Measurements from ENCODE around the gene SFSWAP.
"Not testable (repeated sequence)": the region's sequence is repeated elsewhere in the genome, so short reads cannot be mapped to it uniquely, and the experiment has no call there.

The SFSWAP gene

GRCh38 chr12:131703161-131703560, 7.7 kb upstream of the SFSWAP start:
- DNase-seq, result no peak

GRCh38 chr12:131704509-131704908, 6.4 kb upstream of the SFSWAP start:
- DNase-seq, result no peak

GRCh38 chr12:131706709-131707108, 4.2 kb upstream of the SFSWAP start:
- not testable (repeated sequence) for DNase-seq

DNA sequence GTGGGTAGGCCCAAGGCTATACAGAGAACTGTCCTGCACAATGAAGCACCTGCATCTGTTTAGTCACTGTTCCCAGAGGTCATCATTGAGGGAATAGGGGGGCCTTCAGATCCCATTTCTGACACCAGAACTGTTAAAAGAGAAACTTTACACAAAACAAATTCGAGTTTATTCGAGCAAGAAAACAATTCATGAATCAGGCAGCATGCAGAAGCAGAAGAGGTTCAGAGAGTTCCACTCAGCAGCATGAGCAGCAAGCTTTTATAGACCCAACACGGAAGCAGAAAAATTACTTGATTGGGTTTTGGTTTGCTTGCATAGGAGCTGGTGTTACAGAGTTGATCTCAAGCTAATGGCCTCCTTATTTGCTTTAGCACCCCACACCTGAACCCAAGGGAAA, 1.7 kb upstream of the SFSWAP start:
- DNase-seq, result no peak

- no peak for DNase-seq
Observed at GRCh38 chr12:131711551-131712205, 788 bp downstream of the SFSWAP start.

- DNase-seq, result no peak
Observed at GRCh38 chr12:131713349-131713748, 2.5 kb downstream of the SFSWAP start.

GRCh38 chr12:131714759-131715158, 3.9 kb downstream of the SFSWAP start:
- no peak for DNase-seq

- DNase-seq, result no peak
Observed at GRCh38 chr12:131716282-131716681, 5.4 kb downstream of the SFSWAP start.

DNA sequence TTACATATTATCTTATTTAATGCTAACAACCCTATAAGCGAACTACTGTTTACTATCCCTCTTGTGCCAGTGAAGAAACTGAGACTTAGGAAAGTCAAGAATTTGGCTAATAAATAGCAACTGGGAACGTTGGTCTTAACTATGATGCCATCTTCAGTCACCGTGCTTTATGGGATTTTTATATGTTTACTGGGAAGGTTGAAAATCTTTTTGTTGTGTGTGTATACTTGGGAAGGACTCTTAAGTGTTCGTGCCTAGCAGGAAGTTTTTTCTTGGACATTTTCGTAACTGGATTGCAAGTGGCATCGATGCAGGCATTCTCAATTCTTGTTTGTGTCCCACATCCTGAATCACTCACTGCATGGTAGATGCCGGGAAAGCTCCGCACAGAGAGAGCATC, 9.4 kb downstream of the SFSWAP start:
- DNase-seq, result no peak

- DNase-seq, result no peak
Observed at GRCh38 chr12:131720921-131721320, 10.0 kb downstream of the SFSWAP start.

DNA sequence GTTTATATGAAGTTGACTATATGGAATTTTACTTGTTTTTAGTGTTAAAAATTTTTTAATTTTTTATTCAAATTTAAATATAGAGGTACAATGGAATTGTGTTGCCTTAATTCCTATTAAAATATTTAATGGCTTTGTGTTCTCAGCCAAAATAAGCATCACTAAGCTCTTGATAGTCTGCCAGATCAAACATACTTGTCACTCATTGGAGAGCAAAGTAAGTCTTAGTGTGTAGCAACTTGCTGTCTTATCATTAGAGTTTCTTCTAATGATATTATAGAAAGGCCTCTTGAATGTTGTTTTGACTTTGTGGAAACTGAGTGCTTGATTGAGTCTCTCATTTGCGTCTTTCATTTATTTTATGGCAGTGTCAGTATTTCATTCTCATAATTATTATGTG, 10.7 kb downstream of the SFSWAP start:
- no peak for DNase-seq

DNA sequence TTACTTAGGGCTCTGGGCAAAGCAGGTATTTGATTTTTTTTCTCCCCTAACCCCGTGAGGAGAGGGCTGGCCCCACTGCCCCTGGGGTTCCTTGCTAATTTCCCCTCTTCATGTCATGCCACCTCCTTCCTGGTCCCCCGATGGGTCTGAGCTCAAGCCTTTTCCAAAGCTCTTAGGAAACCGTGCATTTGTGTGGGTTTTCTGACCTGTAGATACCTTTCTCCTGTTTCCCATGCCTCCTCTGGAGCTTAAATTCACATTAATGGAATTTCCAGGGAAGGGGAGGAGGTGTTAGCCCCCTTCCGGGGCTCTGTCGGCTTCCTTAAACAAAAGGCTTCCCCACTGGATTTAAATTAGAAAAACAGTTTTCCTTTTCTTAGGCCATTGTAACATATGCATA, 12.6 kb downstream of the SFSWAP start:
- DNase-seq, result no peak

DNA sequence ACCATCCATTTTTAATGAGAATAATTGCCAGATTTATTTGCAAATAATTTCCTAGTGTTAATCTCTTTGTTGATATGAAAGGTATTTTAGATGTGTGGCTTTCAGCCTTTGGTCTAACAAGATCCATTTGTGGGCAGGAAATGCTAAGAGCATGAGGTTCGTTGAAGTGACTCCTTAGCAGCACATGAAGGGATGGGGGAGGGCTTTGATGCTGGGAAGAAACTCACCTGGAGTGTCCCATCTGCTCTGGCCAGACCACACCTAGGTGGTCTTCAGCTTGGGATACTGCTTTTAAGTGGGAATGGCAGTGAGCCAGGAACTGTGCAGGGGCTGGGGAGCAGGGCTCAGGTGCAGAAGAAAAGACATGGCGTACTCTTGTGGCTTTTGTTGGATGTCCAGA, 13.6 kb downstream of the SFSWAP start:
- no peak for DNase-seq

- DNase-seq, result no peak
Observed at GRCh38 chr12:131725503-131725902, 14.6 kb downstream of the SFSWAP start.

DNA sequence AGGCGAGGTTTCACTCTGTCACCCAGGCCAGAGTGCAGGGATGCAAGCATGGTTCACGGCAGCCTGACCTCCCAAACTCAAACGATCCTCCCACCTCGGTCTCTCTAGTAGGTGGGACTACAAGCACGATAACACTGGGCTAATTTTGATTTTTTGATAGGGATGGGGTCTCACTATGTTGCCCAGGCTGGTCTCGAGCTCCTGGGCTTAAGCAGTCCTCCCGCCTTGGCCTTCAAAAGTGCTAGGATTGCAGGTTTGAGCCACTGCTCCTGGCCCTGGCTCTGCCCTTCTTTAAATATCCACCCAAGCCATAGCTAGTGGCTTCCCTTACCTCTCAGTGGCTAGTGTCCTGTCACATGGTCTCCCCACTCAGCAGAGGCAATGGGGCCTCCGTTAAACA, 17.8 kb downstream of the SFSWAP start:
- no peak for DNase-seq

DNA sequence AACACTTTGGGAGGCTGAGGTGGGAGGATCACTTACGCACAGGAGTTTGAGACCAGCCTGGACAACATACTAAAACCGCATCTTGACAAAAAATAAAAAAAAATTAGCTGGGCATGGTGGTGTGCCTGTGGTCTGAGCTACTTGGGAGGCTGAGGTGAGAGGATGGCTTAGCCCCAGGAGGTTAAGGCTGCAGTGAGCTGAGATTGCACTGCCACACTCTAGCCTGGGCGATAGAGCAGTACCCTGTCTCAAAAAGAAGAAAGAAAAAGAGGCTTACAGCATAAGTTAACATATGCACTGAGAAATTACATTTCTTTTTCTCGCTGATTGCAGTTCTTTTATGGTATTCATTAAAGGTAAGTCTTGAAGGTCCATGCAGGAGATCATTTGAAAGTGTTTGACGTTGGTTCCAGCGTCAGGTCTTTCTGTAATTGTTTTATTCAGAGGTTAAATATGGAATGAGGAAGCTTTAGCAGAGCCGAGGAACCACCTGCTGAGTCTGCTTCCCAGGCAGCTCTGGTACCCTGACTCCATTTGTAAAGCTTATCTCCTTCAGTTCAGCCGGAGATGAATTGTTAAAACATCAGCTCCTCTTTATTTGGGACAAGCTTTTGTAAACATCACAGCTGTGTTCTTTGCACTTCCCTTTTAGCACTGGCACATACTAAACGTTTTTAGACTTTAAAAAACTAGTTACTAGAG, 18.5 kb downstream of the SFSWAP start:
- no peak for DNase-seq

- DNase-seq, result no peak
Observed at GRCh38 chr12:131732996-131733615, 22.2 kb downstream of the SFSWAP start.

GRCh38 chr12:131733874-131734273, 23.0 kb downstream of the SFSWAP start:
- DNase-seq, result no peak

DNA sequence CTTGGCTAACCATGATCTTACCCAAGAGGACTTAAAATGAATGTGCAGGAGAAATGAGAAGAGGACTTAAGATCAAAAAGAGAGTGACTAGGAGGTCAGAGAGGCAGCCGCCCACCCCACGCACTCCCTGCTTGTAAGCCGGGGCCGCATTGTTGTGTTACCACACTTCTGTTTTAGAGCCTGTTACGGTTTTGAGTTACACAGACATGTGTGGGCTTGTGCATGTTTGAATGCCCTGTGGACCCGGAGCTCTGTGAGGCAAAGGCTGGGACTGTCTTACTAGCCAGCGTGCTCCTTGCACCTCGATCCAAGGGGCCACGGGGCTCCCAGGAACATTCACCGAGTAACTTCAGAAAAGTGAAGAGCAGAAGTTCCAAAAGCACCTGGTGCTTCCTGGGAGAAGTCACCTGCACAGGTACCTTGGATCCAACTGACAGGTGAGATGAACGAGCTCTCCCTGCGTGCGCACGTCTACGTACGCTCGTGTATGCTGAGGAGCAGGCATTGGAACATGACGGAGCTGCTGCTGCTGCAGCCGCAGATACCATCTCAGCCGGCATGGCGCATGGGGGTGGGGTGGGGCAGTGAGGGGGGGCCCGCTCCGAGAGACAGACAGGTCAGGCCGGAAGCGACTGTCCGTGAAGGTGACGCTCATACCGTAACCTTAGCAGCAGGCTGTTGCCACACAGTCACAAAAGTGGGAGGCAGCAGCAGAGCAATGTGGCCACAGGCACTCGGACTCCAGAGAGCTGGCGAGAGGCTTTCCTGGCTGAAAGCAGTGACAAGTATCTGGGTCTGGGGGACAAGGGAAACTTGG, 23.7 kb downstream of the SFSWAP start:
- no peak for DNase-seq

- DNase-seq, result no peak
Observed at GRCh38 chr12:131735153-131735456, 24.2 kb downstream of the SFSWAP start.

GRCh38 chr12:131735476-131736445, 24.9 kb downstream of the SFSWAP start:
- peak; percentile 35 for DNase-seq

DNA sequence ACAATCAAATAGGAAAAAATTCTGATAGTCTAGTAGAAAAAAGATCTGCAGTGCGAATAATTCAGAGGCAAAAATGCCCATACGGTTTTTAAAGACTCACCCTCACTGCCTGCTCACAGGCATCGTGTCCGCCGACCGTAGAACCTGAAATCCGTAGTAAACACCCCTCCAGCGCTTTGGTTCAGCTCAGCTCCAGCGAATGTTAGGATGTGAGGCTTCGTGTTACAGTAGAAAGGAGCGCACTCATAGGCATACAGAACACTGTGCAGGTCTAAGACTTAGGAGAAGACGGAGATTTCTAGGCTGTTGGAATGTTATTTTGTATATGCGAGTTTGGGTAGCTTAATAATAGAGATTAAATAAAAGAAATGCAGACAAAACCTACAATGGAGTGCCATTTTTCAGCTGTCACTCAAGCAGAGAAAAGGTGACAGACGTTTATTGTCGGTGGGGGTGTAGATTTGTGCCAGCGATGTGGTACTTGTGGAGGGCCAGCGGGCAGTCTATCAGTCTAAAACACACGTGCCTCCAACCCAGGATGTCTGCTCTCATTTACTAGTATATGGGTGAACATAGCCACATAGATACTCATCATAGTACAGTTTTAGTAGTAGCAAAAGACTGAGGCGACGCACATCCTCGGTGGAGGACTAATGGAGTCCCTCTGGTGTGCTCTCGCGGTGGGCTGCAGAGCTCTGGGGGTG, 25.7 kb downstream of the SFSWAP start:
- DNase-seq, result no peak
